H1 (cell line): Measurements from ENCODE around the gene GLB1L2. TPM values are rescaled to one million over a fixed set of nuclear protein-coding genes. Genes with fewer than 3 reads are reported as not detected.

Experiments
- CTCF ChIA-PET: fragments of 300-600 bp; sonication (Branson Sonifier 250); formaldehyde crosslinking; loops from one replicate; lab custom pipeline; 2021; ENCODE audit not compliant: partially characterized antibody; lab: Charles Lee
- POLR2A ChIA-PET: fragments of 300-600 bp; sonication (Branson Sonifier 250); formaldehyde crosslinking; loops from one replicate; lab custom pipeline; 2021; ENCODE audit warnings: inconsistent platforms; ENCODE audit not compliant: partially characterized antibody; lab: Charles Lee
- DNase-seq, 2 experiments: peaks; one replicate each; pipeline versions ENCODE4 v3.0.0 to v3.0.0-alpha.2; 2010 to 2022; ENCODE audit warnings: low spot score in 2 of 2, low read depth in 1 of 2, mixed read lengths in 1 of 2
- FAIRE-seq: peaks from 2 replicates; lab custom pipeline; 2011; peaks lifted over from hg19 to GRCh38; lab: Jason Lieb, UNC
- H2AFZ ChIP-seq: 2 replicates; pipeline ENCODE4 v1.8.1; 2012; ENCODE audit warnings: low read length, inconsistent platforms
- H2AK5ac ChIP-seq: 2 replicates; pipeline ENCODE4 v1.6.1; 2013; ENCODE audit warnings: low read depth, low read length
- H2BK120ac ChIP-seq: replicated peaks from 2 replicates; pipeline ENCODE3; 2013; ENCODE audit warnings: low read depth, low read length, inconsistent platforms
- H2BK12ac ChIP-seq: 2 replicates; pipeline ENCODE4 v1.6.1; 2013; ENCODE audit warnings: low read depth, low read length
- H2BK15ac ChIP-seq: 2 replicates; pipeline ENCODE4 v1.6.1; 2013; ENCODE audit warnings: low read length
- H2BK20ac ChIP-seq: 2 replicates; pipeline ENCODE4 v1.6.1; 2013; ENCODE audit warnings: low read length
- H2BK5ac ChIP-seq: 2 replicates; pipeline ENCODE4 v1.6.1; 2013; ENCODE audit warnings: low read depth, low read length
- H3K14ac ChIP-seq: 2 replicates; pipeline ENCODE4 v1.6.1; 2013; ENCODE audit warnings: inconsistent platforms; ENCODE audit not compliant: insufficient read length
- H3K18ac ChIP-seq: 2 replicates; pipeline ENCODE4 v1.6.1; 2013; ENCODE audit warnings: low read length; ENCODE audit errors: extremely low read depth
- H3K23ac ChIP-seq: 2 replicates; pipeline ENCODE4 v1.6.1; 2013; ENCODE audit warnings: inconsistent platforms; ENCODE audit not compliant: insufficient read length
- H3K23me2 ChIP-seq: 2 replicates; pipeline ENCODE4 v1.6.1; 2013; ENCODE audit warnings: low read depth, low read length
- H3K27ac ChIP-seq: 2 replicates; pipeline ENCODE4 v1.6.1; 2011; ENCODE audit warnings: low read depth, low read length, inconsistent platforms
- H3K27me3 ChIP-seq, 4 experiments: replicated peaks in 1 of 4; 1 replicate in 1 of 4; 2 replicates in 3 of 4; pipeline versions ENCODE4 v1.6.1 to v1.8.1; 2011 to 2013; ENCODE audit warnings: low read length in 3 of 4, mild to moderate bottlenecking in 3 of 4, inconsistent platforms in 2 of 4, mixed read lengths in 2 of 4, moderate library complexity in 1 of 4; ENCODE audit not compliant: control insufficient read depth in 3 of 4, insufficient read depth in 3 of 4; ENCODE audit errors: extremely low read depth in 1 of 4
- H3K36me3 ChIP-seq, 4 experiments: 2 replicates each; pipeline versions ENCODE4 v1.6.1 to v1.8.1; 2011 to 2013; ENCODE audit warnings: mild to moderate bottlenecking in 4 of 4, low read length in 3 of 4, moderate library complexity in 2 of 4, control low read depth in 1 of 4, inconsistent platforms in 1 of 4; ENCODE audit not compliant: insufficient read depth in 4 of 4, control insufficient read depth in 2 of 4
- H3K4ac ChIP-seq: replicated peaks from 2 replicates; pipeline ENCODE3; 2013; ENCODE audit warnings: low read length, low read depth, mixed read lengths, inconsistent platforms; ENCODE audit not compliant: insufficient read length
- H3K4me1 ChIP-seq, 4 experiments: replicated peaks in 1 of 4; 1 replicate in 1 of 4; 2 replicates in 3 of 4; pipeline versions ENCODE4 v1.6.1 to v1.8.1; 2011 to 2013; ENCODE audit warnings: low read length in 3 of 4, inconsistent platforms in 2 of 4, mixed read lengths in 1 of 4; ENCODE audit not compliant: insufficient read depth in 4 of 4, control insufficient read depth in 3 of 4
- H3K4me2 ChIP-seq, 2 experiments: 2 replicates each; pipeline versions ENCODE4 v1.6.1 to v1.8.1; 2011 to 2013; ENCODE audit warnings: low read depth in 2 of 2, low read length in 2 of 2, control low read depth in 1 of 2, inconsistent platforms in 1 of 2, mild to moderate bottlenecking in 1 of 2; ENCODE audit not compliant: insufficient read depth in 1 of 2
- H3K4me3 ChIP-seq, 4 experiments: fragments of 200-600, 300-600 bp in 1 of 4; sonication (generic), shearing (Covaris generic), sonication (Bioruptor Twin) in 1 of 4; 2 replicates each; pipeline versions ENCODE4 v1.5.1 to v1.8.1; 2011 to 2016; ENCODE audit warnings: low read length in 4 of 4, low read depth in 3 of 4, control low read depth in 2 of 4, inconsistent platforms in 2 of 4, mild to moderate bottlenecking in 2 of 4, mixed read lengths in 1 of 4, moderate library complexity in 1 of 4; ENCODE audit not compliant: insufficient read depth in 2 of 4; ENCODE audit errors: extremely low read depth in 1 of 4
- H3K56ac ChIP-seq: replicated peaks from 2 replicates; pipeline ENCODE3; 2013; ENCODE audit warnings: low read depth, mild to moderate bottlenecking, mixed read lengths, low read length, inconsistent platforms; ENCODE audit not compliant: insufficient read length
- H3K79me1 ChIP-seq: 2 replicates; pipeline ENCODE4 v1.6.1; 2013; ENCODE audit warnings: low read depth, low read length, control low read depth
- H3K79me2 ChIP-seq, 2 experiments: 2 replicates each; pipeline versions ENCODE4 v1.6.1 to v1.8.1; 2012 to 2013; ENCODE audit warnings: low read length in 2 of 2, mild to moderate bottlenecking in 2 of 2, inconsistent platforms in 1 of 2; ENCODE audit not compliant: insufficient read depth in 2 of 2, control insufficient read depth in 1 of 2
- H3K9ac ChIP-seq, 4 experiments: replicated peaks in 1 of 4; 1 replicate in 1 of 4; 2 replicates in 3 of 4; pipeline versions ENCODE4 v1.6.1 to v1.8.1; 2011 to 2013; ENCODE audit warnings: low read depth in 3 of 4, low read length in 3 of 4, control low read depth in 2 of 4, mild to moderate bottlenecking in 2 of 4, moderate library complexity in 2 of 4, inconsistent platforms in 1 of 4; ENCODE audit errors: extremely low read depth in 1 of 4
- H3K9me3 ChIP-seq, 2 experiments: 2 replicates each; pipeline versions ENCODE4 v1.6.1 to v1.8.1; 2012 to 2013; ENCODE audit warnings: mild to moderate bottlenecking in 2 of 2, moderate library complexity in 2 of 2, control low read depth in 1 of 2, inconsistent platforms in 1 of 2, low read depth in 1 of 2, low read length in 1 of 2, mixed read lengths in 1 of 2; ENCODE audit not compliant: insufficient read depth in 2 of 2
- H4K20me1 ChIP-seq, 2 experiments: replicated peaks in 1 of 2; 2 replicates each; pipeline versions ENCODE3 to v1.8.1; 2011 to 2013; ENCODE audit warnings: inconsistent platforms in 2 of 2, low read length in 2 of 2, mild to moderate bottlenecking in 1 of 2; ENCODE audit not compliant: insufficient read depth in 2 of 2, control insufficient read depth in 1 of 2
- H4K5ac ChIP-seq: 2 replicates; pipeline ENCODE4 v1.6.1; 2013; ENCODE audit warnings: low read length, low read depth, mixed read lengths, inconsistent platforms; ENCODE audit not compliant: insufficient read length
- H4K8ac ChIP-seq: 2 replicates; pipeline ENCODE4 v1.8.0; 2013; ENCODE audit warnings: mild to moderate bottlenecking, moderate library complexity, low read length, inconsistent platforms; ENCODE audit not compliant: insufficient read depth; ENCODE audit errors: extremely low read depth
- H4K91ac ChIP-seq: replicated peaks from 2 replicates; pipeline ENCODE3; 2013; ENCODE audit warnings: low read length, mixed read lengths, inconsistent platforms; ENCODE audit not compliant: insufficient read length
- CBX5 ChIP-seq: fragments of 300-800, 300-1000 bp; sonication (generic); IDR thresholded peaks from 2 replicates; pipeline ENCODE4 v1.7.1; 2016; ENCODE audit warnings: antibody characterized with exemption, low read length, low read depth
- EGR1 ChIP-seq: IDR thresholded peaks from 2 replicates; pipeline ENCODE4 v1.6.1; 2011; ENCODE audit warnings: low read depth, low read length, borderline replicate concordance
- NANOG ChIP-seq: IDR thresholded peaks from 2 replicates; pipeline ENCODE4 v1.6.1; 2011; ENCODE audit warnings: low read length, low read depth, mild to moderate bottlenecking, inconsistent platforms; ENCODE audit not compliant: insufficient read depth, poor library complexity, severe bottlenecking
- PHF8 ChIP-seq: fragments of 200-600 bp; sonication (generic); conservative IDR thresholded peaks from 2 replicates; pipeline ENCODE4 v1.7.1; 2012; ENCODE audit warnings: low read depth, mild to moderate bottlenecking, inconsistent platforms, low read length, moderate library complexity
- RBBP5 ChIP-seq: IDR thresholded peaks from 2 replicates; pipeline ENCODE4 v1.7.1; 2012; ENCODE audit warnings: low read depth, mild to moderate bottlenecking, inconsistent platforms, low read length, moderate library complexity, borderline replicate concordance
- SP2 ChIP-seq: IDR thresholded peaks from 2 replicates; pipeline ENCODE4 v1.6.1; 2012; ENCODE audit warnings: mild to moderate bottlenecking, low read length, inconsistent platforms
- WGBS, 2 experiments: shearing (Covaris generic) in 1 of 2; methylation state at CpG; one replicate each; pipeline versions ENCODE4 v1.1.6 to v1.1.7; 2013 to 2015; ENCODE audit warnings: low lambda C conversion rate in 2 of 2, mixed read lengths in 2 of 2, inconsistent platforms in 1 of 2, low coverage in 1 of 2, missing lambda C conversion rate in 1 of 2; ENCODE audit not compliant: insufficient replicate concordance in 2 of 2, insufficient coverage in 1 of 2, insufficient read length in 1 of 2; ENCODE audit errors: extremely low coverage in 1 of 2, missing lambda C conversion rate in 1 of 2; 5-methylcytosine and 5-hydroxymethylcytosine counted together
- polyA plus RNA-seq, 7 experiments: library from polyadenylated mRNA; depleted of rRNA in 3 of 7; stranded (reverse) in 5 of 7; unstranded in 2 of 7; fragments of >200 nt in 5 of 7; fragments of 200-250 nt in 2 of 7; gene quantifications; 1 replicate in 5 of 7; 2 replicates in 1 of 7; 4 replicates in 1 of 7; pipeline versions ENCODE4 v1.2.1 to v1.2.3, GENCODE V29; 2011 to 2013; ENCODE audit warnings: missing spikeins in 2 of 7, mixed read lengths in 2 of 7
- total RNA-seq: library from RNA; stranded (reverse); fragmentation: NEBNext Ultra II Directional; extraction: Animal tissue kit (Norgen Biotek cat#: 25700); gene quantifications from 2 replicates; pipeline ENCODE4 v1.2.1, GENCODE V29; 2021

GLB1L2 gene
- total and polyA plus RNA-seq, 2 of the 8 experiments (the other 6 are each of a cell fraction or from before 2014, with no cell fraction given) = 4.4 to 7.9 TPM

DNA sequence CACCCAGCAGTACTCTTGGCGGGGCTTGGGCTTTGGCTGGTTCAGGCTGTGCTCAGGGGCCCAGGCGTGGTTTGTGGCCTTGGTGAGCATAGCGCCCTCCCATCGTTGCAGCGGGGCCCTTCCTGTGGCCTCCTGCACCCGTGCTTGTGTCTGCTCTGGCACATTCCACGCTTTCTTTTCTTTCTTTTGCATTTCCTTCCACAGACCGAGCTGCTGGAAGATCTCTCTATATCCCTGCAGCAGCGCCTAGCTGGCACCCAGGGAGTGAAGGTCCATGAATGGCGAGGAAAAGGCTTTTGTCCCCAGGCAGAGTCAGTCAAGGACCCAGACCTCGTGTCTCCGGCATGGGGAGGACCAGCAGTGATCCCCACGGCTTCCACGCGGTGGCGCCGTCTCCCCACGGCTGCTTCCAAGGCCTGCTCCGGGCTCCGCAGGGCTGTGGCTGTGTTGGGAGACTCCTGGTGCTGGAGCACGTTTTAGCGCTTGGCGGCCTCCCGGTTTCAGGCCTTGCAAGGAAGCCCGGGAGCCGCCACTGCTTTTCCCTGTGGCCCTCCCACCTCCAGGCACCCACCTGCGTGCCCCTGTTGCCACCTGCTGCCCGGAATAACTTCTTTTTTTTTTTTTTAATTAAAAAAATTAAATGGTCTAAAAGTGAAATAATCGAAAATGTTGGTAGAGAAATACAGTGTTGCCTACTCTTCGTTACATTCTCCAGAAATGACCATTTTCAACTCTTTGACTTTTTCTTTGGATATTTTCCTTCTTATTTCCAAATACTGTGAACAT lies 28.5 kb downstream of the GLB1L2 start:
- no peaks in the 10 kb centered on the region for H3K79me2 ChIP-seq
- H3K36me3 ChIP-seq = no peaks in the 10 kb centered on the region
- H4K20me1 ChIP-seq = no peaks in the 10 kb centered on the region
- H2BK120ac ChIP-seq = no peak overlapping the region
- H3K9me3 ChIP-seq = no peaks in the 10 kb centered on the region; a peak in 1 of 4 replicates
- H3K18ac ChIP-seq = 0 out of 2 replicates have a peak overlapping the region, but pooled peaks have one; percentile 22
- FAIRE-seq (peak; percentile 90), DNase-seq (peak; percentile 91 to 98)
- no peak overlapping the region for H2BK15ac ChIP-seq
- H2AFZ ChIP-seq = peak overlapping the region; percentile 20; the same call in 1 of the 2 replicates
- no peak overlapping the region for H3K4me2 ChIP-seq
- H3K4me1 ChIP-seq = no peaks in the 10 kb centered on the region; a peak in 1 of 7 replicates
- no peak overlapping the region for H2BK20ac ChIP-seq
- H4K8ac ChIP-seq = no peak overlapping the region
- H2BK5ac ChIP-seq = no peak overlapping the region
- peaks cover 0 to 15% (median 5%) of the 10 kb centered on the region in 4 experiments; a peak in 6 of 7 replicates for H3K27me3 ChIP-seq
- H3K4ac ChIP-seq = no peak overlapping the region
- H4K5ac ChIP-seq = no peak overlapping the region
- no peak overlapping the region for H3K23ac ChIP-seq
- no peak overlapping the region for H3K9ac ChIP-seq
- H3K23me2 ChIP-seq = no peaks in the 10 kb centered on the region
- WGBS, 2 experiments = 39% methylated on average over 28 of the region's 30 CpGs; no CpG with 5 or more reads in 1 of the 2 experiments
- H4K91ac ChIP-seq = no peak overlapping the region
- ChIA-PET CTCF (interaction anchor here (0.6 to 2.4 kb wide), 20 partner anchors 11 to 672 kb away, joined by 3 to 10 read pairs (median 4); no protein-coding TSS in a partner anchor), POLR2A (no interaction called here)
- no peak overlapping the region for H3K27ac ChIP-seq
- H2BK12ac ChIP-seq = 0 out of 2 replicates have a peak overlapping the region, but pooled peaks have one; percentile 60
- H3K56ac ChIP-seq = no peak overlapping the region
- no peak overlapping the region for H3K4me3 ChIP-seq
- H2AK5ac ChIP-seq = no peak overlapping the region
- no peaks in the 10 kb centered on the region for H3K79me1 ChIP-seq
- H3K14ac ChIP-seq = no peak overlapping the region
- TF ChIP-seq RBBP5 (no peak), EGR1 (no peak), CBX5 (no peak), NANOG (no peak), SP2 (no peak), PHF8 (no peak)
